Measurements from ENCODE around the gene PPP2R1A.

GRCh38 chr19:52171321-52172169, 18.3 kb upstream of the PPP2R1A start, which contains the start of gene ZNF836:
- TF ChIP-seq CTCF (IDR thresholded peaks at IDR 0.05) (no peak), POLR2A (IDR thresholded peaks at IDR 0.05) (peak in 2 of 3 donors; percentile 55 to 58)

All from body of pancreas (tissue), 4 donors.